ENCODE data around the gene RNASE4.
"Not testable (repeated sequence)": the region's sequence is repeated elsewhere in the genome, so short reads cannot be mapped to it uniquely, and the experiment has no call there.

The RNASE4 gene

DNA sequence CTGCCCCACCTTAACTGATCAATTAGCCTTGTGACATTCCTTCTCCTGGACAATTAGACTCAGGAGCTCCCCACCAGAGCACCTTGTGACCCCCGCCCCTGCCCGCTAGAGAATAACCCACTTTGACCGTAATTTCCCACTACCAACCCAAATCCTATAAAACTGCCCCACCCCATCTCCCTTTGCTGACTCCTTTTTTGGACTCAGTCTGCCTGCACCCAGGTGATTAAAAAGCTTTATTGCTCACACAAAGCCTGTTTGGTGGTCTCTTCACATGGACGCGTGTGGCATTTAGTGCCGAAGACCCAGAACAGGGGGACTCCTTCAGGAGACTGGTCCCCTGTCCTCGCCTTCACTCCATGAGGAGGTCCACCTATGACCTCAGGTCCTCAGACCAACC, 16.6 kb downstream of the RNASE4 start:
- not testable (repeated sequence) for DNase-seq

DNA sequence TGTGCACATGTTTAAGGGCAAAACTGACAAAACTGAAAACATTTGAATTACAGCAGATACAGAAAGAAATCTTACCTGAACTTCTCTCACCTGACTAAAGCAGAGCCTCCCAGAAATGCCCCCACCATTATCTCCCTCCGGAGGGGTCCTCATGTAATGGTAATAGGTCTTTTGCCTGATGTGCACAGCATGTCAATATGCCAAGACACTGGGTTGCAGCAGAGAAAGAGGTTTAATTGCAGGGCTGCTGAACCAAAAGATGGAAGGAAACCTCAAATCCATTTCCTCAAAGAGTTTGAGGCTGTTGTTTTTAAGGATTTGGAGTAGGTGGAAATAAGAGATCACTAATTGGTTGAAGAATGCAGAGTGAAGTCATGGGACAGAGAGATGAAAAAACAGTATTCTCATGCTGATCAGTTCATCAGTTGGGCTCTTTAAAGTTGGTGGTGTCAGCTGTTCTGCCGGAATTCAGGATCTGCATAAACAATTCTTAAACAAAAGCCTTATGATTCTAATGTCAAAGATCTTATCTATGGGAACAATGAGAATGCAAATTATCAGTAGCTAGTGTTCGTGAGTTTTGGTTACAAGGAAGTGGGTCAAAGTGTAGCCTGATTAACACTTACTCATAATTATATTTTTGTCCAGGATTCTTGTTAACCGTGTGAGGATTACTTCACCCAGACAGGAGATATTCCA, 22.4 kb downstream of the RNASE4 start:
- no peak for DNase-seq

GRCh38 chr14:20707622-20708021, 23.3 kb downstream of the RNASE4 start:
- DNase-seq, result no peak

- DNase-seq, result no peak
Observed at GRCh38 chr14:20711261-20711660, 26.9 kb downstream of the RNASE4 start.

DNA sequence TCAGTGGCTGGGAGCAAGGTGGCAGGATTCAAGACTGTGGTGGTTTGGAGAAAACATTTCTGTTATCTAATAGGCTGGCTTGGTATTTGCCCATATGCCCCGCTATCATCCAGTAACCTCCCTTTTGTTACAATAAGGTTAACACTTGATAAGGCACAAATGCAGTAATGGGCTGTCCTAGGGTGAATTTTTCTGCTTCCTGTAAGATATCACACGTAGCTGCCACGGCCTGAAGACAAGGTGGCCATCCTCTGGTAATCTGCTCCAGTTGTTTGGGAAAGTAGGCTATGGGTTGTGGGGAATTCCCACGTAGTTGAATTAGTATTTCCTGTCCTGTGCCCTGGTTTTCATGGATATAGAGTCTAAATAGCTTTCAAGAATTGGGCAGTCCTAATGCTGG, 27.3 kb downstream of the RNASE4 start:
- no peak for DNase-seq

- DNase-seq, result no peak
Observed at GRCh38 chr14:20712904-20713303, 28.5 kb downstream of the RNASE4 start.

GRCh38 chr14:20714593-20715250, 30.4 kb downstream of the RNASE4 start:
- DNase-seq, result no peak

GRCh38 chr14:20719777-20720176, 35.4 kb downstream of the RNASE4 start:
- DNase-seq, result no peak

DNA sequence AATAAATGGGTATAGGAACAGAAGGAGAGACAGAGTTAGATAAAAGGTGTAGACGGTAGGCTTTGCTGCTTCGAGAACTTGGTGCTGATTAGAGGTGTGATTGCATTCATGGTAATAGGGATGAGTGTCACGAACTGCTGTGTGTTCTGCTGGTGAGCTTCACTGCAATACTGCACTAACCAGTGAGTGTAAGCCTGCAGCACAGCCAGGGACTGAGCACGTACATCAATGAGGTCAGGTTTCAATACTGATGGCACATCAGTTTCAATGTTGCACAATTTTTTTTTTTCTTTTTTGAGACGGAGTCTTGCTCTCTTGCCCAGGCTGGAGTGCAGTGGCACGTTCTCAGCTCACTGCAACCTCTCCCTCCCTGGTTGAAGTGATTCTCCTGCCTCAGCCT, 36.4 kb downstream of the RNASE4 start:
- DNase-seq, result no peak

DNA sequence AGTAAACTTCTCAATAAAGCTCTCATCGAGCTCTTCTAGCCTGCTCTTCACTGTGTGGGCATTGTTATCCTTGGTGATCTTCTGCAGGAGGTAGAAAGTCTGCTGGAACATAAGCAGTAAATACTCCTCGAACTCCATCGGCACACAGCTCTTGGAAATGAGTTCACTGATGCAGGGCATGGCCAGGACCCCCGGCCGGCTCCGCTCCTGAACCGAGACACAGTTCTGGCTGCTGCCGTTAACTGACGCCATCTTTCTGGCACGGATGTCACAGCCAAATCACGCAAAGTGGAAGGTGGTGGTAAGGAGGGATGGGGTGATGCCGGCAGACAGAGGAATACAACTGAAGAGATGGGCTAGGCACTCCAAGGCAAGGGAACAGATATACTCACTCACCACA, 37.7 kb downstream of the RNASE4 start:
- DNase-seq, result no peak

DNA sequence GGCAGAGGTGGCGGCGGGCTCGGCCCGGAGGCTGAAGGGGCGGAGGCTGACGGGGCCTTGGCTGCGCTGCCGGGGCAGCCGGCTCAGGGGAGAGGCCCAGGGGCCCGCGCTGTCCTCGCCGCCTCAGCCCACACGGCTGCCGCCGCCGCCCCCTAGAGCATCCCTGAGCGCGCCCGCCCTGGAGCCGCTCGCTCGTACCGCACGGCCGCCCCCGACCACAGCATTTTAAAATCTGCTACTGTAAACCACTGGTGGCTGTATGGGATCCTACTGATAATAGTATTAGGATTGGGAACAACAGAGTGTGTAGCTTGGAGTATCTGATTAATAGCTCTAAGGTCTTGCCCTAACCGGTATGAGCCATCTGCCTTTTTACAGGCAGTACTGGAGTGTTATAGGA, 39.1 kb downstream of the RNASE4 start:
- DNase-seq, result no peak

- DNase-seq, result not testable (repeated sequence)
Observed at GRCh38 chr14:20726121-20726520, 41.8 kb downstream of the RNASE4 start.

GRCh38 chr14:20726531-20726930, 42.2 kb downstream of the RNASE4 start:
- no peak for DNase-seq

DNA sequence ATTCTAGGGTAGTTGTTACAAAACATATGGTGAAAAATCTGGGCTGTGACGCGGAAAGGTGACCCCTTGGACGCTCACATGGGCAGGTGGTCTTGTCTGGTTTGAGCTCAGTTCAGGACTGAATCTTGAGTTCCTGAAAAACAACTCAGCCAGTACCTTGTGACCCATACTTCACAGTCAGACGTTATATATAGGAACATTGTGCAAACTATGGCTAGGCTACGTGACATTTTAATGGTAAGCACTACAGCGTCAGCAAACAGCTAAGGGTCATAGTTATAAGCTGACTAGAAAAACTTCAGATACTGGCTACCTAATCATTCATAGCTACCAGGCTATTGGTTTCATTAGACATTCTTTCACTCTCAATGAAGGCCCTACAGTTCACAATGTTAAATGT, 46.5 kb downstream of the RNASE4 start:
- DNase-seq, result no peak

DNA sequence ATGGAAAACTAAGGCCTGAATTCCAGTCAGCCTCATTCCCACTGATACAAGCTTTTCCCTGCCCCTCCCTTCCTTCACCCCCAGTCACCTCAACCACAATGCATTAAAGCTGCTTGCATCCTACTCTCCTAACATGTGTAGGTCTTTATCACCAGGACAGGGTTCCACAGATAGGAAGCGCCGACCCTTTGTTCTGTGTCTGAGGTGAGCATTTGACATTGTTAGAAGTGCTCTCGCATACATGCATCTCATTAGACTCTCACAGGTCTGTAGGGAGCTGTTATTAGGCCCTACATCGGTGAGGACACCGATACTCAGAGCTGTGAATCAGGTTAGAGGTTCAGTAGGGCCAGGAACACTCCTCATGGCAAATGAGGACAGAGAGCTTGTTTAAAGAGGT, 48.1 kb downstream of the RNASE4 start:
- DNase-seq, result no peak

DNA sequence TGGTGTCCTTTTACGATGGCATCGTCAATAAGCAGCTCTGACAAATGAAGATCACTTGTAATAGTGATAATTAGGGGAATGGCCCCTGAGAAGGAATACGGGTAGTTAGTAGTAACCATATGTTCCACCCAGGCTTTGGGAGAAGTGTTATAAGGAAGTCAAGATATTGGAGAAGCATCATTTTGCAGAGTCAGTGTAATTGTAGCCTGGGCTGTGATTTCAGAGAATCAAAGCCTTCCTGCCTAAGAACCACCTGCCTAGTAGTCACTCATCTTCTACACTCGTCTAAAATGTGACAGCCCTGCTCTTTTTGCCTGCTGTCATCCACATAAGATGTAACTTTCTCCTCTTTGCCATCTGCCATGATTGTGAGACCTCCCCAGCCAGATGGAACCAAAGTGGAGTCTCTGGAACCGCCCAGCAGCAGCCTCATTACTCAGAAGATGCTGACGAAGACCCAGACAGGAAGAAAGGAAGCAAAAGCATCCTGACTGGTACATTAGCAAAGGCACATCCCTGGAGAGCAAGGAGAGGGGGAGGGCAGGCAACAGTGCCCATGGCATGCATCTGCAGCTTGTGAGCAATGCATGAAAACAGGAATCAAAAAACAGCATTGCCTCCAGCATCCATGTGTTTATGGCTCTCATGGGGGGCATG, 48.7 kb downstream of the RNASE4 start:
- no peak for DNase-seq

DNA sequence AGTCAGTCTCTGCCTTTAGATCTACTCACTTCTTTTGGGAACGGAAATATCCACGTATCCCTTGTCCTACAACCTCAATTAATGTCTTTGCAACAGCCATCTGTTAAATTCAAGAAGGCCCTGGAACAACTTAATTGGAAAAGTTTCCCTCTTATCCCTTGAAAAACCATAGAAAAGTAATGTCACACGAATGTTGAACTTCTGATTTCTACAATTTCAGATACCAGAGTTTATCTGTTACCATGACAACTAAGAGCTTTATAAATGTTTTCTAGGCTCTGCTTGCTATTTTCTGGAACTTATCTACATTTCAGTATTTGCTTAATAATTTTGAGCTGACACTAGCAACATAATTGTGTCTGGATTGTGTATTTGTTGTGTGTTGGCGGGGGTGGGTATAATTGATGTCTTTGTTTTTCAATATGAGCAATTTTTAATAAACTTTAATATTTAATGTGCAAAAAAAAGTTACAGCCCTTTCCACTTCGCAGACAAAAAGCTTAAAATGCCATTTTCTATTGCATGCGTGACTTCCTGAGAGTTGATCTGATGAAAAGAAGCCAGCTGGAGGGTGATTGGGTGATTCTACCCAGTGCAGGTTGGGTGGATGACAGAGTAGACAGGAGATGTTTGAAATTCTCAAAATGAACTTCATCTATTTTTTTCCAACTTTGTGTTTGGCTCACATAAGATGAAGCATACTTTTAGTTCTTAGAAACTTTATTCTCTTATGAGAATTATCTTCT, 49.5 kb downstream of the RNASE4 start:
- no peak for DNase-seq

DNA sequence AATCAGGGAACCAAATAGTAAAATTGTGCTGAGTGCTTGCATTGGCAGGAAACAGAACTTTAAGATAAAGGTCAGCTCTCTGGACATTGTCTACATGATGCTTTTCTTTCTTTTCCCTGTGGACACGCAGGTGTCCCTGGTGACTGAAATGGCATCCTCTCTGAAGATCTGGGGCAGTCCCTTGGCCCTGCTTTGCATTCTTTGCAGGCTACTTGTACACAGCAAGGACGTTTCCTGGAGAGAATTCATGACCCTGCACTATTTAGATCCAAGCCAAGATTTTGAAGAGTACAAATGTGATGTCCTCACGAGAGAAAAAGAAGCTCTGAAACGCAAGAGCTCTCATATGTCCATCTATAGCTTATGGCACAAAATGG, 50.1 kb downstream of the RNASE4 start:
- no peak for DNase-seq

DNA sequence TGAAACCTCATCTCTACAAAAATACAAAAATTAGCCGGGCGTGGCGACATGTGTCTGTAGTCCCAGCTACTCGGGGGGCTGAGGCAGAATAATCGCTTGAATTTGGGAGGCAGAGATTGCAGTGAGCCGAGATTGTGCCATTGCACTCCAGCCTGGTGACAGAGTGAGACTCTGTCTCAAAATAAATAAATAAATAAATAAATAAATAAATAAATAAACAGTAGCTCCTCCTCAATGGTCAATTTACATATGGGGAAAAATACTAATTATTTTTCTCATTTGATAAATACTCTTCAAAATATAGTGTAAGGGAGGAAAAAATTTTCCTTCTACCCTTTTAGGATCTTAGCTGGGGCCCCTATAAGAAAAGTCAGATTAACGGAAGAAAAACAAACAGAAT, 53.9 kb downstream of the RNASE4 start:
- DNase-seq, result not testable (repeated sequence)

- no peak for DNase-seq
Observed at GRCh38 chr14:20742132-20742531, 57.8 kb downstream of the RNASE4 start.

GRCh38 chr14:20743556-20743955, 59.2 kb downstream of the RNASE4 start:
- no peak for DNase-seq

- no peak for DNase-seq
Observed at GRCh38 chr14:20745571-20746358, 61.4 kb downstream of the RNASE4 start, which contains the start of gene EDDM3A. Gene EDDM3A (plus strand): TSS chr14:20745887. CDS start chr14:20747581, 1,694 bp downstream.

GRCh38 chr14:20746566-20746965, 62.2 kb downstream of the RNASE4 start:
- no peak for DNase-seq

Measured in NCI-H345 (cell line).